Forelimb muscle (tissue), 1 donor: ENCODE data around the gene CACNG8. TPM values are rescaled to one million over a fixed set of nuclear protein-coding genes. Genes with fewer than 3 reads are reported as not detected.

Experiments used
- DNase-seq: peaks from one replicate; pipeline ENCODE4 v3.0.0-alpha.2; 2013; ENCODE audit warnings: low read depth
- polyA plus RNA-seq: library from polyadenylated mRNA; unstranded; fragments of 120-200 nt; gene quantifications from one replicate; pipeline ENCODE4 v1.2.1, GENCODE V29; 2013; ENCODE audit not compliant: insufficient read length

Gene CACNG8
- polyA plus RNA-seq, 1 donor, result 0.91 TPM

DNA sequence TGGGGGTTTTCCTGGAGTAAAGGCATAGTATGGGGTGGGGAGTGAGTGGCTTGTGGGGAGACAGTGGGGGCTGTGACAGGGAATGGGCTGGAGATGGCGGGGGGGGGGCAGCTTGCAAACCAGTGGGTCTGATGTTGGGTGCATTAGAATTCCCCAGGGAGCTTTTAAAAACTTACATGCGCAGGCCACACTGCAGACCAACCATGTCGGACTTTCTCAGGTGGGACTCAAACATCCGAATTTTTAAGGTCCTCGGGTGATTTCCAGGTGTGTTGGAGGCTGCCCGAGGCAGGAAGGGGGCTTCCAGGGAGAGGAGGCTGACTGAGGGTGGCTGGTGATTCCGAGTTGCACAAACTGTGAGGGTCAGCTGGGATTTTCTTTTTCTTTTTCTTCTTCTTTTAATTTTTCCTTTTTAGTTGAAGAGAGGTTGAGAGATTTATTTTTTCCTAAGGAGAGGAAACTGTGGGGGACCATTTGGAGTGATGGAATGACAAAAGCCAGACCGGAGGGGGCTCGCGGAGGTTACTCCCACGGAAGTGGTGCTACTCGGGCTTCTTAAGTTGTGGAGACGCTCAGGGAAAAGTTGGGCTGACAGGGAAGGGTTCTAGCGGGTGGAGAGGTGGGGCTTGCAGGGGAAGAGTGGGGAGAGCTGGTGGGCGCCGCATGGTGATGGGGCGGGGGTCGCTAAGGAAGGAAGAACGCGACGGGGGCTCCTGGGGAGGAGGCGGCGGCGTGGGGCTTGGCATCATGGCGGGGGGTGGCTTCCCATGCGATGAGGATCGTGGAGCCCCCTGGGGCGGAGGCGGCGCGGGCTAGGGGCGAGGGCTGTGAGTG, 997 bp upstream of the CACNG8 start:
- DNase-seq, result no peak

DNA sequence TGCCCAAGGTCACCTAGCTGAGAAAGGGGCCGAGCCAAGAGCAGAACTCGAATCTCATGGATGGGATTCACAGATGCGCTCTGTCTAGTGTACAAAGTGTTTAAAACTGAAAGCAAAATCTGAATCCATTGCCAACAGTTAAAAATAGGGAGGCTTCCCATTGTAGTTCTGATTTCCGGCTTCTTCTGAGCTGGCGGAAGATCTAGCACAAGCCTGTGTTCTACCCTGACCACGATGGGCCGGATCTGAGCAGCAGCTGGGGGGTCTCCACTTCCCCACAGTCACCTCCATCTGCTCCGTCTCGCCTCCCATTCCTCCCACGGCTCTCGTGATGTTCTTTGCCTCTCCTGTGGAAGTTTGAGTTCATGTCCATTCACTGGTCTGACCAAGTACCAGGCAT, 2.4 kb downstream of the CACNG8 start:
- DNase-seq, result no peak

DNA sequence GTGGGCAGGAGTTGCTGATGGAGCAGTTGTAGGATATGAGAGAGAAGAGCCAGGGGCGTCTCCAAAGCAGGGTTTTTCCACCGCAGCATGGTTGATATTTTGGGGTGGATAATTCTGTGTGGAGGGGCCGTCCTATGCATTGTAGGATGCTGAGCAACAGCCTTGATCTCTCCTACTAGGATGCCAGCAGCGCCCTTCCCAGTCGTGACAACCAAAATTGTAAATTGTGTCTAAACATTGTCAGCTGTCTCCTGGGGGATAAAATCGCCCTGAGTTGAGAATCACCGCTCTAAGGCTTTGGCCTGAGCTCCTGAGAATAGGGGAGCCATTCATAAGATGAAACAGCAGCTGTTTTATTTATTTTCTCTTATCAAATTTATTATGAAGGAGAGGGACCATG, 4.2 kb downstream of the CACNG8 start:
- no peak for DNase-seq

DNA sequence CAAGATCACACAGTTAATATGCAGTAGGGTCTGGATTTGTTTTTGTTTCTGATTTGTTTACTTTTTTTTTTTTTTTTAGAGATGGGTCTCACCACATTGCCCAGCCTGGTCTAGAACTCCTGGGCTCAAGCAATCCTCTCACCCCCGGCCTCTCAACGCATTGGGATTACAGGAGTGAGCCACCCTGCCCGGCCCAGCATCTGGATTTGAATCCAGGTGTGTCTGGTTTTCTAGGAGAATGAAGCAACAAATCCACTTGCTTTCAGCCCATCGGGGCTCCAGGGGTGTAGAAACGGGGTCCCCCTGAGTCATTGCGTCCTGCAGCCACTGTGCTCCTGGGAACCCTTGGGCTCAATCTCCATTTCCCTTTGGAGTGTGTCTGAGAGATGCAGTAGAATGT, 6.6 kb downstream of the CACNG8 start:
- no peak for DNase-seq

DNA sequence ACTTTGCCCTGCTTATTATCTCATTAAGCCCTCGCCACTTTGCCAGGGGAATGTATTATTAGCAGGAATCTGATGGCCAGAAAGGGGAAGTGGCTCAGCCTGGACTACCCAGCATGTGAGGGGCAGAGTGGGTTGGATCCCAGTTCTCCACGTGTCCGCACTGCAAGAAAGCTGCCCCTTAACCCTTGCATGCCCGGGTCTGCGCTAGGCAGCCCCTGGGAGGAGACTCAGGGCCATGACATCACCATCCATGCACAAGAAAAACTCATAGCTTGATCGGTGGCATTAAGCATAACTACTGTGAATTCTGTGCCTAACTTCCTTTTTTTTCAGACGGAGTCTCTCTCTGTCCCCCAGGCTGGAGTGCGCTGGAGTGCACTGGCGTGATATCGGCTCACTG, 8.9 kb downstream of the CACNG8 start:
- no peak for DNase-seq

DNA sequence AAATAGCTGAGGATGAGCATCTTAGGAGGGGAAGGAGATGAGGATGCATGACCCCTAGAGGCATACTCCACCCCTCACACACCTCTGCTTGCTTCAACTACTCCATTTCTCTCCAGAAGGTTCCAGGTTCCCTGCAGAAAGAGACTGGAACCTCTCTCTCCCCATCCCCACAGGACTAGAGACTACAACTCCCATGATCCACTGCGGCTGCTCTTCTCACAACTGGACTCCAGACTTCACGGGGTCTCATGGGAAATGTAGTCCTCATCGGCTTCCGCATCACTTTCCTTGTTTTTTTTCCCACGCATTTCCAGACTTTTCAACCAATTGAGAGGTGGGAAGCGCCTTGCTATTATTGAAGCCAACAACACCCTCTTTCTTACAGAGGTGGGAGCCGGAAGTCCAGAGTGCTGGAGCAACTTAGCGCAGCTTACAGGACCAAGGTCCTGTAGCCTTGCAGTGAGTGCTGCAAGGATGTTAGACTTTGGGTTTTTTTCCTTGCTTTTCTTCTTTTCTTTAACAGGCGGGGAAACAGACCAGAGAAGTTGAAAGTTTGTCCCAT, 14.8 kb downstream of the CACNG8 start:
- peak; percentile 72 for DNase-seq

DNA sequence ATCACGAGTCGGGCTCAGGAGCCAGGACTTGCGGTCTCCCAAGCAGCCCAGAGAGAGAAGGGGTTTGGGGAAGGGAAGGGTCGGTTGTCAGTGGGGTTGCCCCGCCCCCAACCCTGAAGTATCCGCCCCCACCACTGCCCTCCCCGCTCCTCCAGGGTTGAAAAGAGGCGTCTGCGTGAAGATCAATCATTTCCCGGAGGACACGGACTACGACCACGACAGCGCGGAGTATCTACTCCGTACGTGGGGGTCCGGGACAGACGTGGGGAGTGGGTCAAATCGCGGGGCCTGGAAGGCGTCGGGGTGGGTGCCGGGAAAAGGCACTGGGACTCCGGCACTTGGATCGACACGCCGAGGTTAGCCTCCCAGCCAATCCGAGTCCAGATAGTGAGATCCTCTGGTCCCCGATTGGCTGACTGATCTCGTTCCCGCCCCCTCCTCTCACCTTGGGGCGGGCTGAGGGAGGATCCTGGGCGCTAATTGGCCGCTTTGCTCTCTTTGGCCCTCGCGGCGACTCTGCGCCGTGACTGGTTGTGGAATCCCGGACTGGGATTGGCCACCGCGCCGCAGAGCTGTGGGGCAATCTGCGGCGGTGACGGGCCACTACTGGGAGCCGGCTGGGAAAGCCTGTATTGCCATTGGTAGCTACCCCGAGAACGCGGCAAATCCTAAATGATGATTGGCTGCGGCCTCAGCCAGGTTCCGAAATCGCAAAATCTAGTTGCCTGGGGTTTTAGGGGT, 15.4 kb downstream of the CACNG8 start:
- no peak for DNase-seq

DNA sequence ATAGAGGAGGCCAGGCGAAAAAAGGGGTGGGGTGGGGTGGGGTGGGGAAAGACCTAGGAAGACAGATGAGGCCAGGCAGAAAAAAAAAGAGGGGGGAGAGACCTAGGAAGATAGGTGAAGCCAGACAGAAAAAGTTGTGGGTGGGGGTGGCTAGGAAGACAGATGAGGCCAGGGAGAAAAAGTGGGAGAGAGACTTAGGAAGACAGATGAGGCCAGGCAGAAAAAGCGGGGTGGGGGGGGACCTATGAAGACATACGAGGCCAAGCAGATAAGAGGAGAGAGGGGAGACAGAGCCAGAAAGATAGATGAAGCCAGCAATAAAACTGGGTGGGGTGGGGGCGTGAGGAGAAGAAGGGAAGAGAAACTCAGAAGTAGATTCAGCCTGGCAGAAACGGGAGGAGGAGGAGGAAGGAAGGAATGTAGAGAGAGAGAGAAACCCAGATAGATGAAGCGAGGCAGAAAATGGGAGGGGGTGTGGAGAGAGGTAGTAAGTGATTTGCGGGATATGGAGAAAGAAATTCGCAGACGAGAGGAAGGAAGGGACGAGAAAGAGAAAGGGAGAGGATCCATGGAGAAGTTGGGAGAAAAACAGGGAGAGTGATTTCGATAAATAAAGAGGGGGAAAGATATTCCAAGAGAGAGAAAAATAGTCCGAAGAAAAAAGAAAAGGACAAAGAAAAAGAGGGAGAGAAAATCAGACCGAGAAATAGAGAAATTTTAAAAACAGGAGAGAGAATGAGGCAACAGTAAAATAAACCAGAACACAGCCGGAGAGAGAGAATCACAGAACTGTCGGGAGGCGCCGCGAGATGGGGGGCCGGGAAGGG, 16.5 kb downstream of the CACNG8 start:
- no peak for DNase-seq

DNA sequence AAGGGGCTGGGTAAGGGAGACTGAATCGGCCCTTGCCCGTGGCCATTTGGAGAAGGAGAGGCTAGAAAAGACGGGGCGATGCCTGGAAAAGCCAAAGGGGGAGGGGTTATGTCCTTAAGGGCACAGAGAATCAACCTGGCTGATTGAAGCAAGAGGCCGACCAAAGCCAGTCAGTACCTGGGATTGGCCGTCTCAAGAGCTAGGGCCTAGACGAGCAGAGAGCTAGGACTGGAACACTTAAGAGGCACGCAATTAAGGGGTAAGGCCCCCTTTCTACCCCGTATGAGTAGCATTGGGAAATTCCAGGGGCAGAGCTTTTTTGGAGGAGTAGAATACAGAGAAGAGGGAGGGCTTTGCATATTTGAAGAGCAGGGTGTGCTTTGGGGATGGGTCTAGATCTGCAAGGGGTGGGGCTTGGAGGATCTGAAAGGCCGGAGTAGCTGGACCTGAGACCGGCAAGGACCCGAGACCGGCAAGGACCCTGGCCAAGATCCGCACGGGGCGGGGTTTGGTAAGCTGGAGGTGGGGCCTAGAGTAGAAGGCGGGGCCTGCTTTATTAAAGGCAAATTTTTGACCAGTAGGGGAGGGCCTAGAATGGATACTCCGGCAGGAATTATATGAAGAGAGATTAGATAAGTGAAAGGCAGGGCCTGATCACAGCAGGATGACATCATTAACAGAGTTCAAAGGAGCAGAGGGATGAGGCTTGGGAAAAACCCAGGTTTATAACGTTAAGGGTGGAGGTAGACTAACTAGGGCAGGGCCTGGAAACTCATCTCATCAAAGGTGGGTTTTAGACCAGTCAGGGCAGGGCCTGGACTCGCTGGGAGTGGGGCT, 18.0 kb downstream of the CACNG8 start:
- DNase-seq, result no peak

DNA sequence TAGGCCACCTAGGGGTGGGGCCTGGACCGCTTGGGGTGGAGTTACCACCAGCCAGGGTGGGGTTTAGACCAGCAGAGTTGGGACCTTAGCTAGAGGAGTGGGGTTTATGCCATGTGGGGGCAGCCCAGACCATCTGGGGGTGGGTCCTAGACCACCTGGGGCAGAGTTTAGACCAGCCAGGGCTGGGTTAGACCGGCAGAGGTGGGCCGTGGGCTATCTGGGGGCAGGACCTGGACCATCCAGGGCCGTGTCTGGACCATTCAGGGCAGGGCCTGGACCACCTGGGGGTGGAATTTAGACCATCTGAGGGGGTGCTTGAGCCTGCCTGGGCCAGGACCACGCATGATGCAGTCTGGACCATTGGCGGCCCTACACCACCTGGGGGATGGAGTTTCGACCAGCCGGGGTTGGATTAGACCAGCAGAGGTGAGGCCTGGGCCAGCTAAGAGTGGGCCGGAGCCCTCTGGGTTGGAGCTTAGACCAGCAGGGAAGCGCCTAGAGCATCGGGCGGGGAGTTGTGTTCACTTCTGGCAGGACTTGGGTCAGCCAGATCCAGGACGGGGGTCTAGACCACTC, 18.7 kb downstream of the CACNG8 start:
- no peak for DNase-seq

DNA sequence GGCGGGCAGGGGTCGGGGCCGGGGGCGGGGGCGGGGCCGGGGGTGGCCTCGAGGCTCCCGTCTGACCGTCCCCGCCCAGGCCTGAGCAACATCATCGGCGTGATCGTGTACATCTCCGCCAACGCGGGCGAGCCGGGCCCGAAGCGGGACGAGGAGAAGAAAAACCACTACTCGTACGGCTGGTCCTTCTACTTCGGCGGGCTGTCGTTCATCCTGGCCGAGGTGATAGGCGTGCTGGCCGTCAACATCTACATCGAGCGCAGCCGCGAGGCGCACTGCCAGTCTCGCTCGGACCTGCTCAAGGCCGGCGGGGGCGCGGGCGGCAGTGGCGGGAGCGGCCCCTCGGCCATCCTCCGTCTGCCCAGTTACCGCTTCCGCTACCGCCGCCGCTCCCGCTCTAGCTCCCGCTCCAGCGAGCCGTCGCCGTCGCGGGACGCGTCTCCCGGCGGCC, 19.3 kb downstream of the CACNG8 start:
- no peak for DNase-seq

DNA sequence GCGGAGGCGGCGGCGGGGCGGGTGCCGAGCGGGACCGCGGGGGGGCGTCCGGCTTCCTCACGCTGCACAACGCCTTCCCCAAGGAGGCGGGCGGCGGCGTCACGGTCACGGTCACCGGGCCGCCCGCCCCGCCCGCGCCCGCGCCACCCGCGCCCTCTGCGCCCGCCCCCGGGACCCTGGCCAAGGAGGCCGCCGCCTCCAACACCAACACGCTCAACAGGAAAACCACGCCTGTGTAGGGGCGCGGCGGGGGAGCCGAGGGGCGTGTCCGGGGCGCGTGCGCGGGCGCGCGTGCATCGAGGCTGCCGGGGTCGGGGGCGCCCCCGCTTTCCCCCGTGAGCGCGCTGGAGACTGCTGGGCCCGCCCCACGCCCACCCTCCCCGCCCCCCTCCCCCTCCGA, 19.9 kb downstream of the CACNG8 start:
- no peak for DNase-seq

DNA sequence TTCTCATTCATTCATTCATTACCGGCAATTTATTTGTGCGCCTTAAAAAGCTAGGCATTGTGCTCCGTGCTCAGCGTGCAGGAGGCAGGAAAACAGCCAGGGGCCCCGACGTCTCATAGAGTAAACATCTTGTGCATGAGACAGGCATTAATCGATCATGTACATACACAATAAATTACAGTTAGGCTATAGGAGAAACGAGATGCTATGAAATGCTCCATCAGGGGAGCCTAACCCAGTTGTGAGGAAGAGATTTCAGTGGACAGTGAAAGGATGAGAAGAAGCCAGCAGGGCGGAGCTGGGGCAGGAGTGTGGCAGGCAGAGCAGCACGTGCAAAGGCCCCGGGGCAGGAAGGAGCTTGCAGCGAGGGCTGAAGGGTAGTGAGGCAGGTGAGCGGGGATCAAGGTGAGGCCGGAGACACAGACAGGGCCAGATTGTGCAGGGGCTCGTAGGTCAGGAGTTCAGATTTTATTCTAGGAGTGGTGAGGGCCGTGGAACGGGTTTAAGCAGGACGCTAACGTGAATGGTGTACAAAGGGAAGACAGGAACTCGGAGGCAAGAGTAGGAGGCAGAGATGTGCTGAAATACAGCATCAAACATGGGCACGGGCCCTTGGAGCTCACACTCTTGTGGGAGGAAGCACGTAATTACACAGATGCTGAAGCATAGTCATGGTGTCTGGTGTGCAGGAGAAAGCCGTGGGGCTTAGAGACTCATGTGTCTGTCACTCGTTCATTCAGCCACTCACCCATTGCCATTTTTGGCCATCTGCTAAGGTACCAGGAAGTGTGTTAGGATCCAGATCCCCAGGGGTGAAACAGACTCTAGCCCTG, 20.9 kb downstream of the CACNG8 start:
- DNase-seq, result no peak

DNA sequence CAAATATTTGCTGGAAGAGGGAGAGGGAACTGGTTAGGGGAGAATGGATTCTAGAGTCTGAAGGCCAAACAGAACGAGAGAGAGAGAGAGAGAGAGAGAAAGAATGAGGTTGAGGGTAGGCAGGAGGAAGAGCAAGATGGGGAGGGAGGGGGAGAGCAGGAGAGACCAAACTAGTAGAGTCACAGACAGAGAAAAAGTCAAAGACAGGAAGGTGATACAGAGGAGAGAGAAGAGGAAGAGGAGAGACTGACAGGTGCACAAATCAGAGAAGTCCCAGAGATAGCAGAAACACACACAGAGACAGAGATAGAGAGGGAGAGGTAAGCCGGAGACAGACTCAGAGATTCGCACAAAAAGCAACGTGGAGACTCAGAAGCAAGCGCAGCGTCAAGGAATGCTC, 23.1 kb downstream of the CACNG8 start:
- no peak for DNase-seq

DNA sequence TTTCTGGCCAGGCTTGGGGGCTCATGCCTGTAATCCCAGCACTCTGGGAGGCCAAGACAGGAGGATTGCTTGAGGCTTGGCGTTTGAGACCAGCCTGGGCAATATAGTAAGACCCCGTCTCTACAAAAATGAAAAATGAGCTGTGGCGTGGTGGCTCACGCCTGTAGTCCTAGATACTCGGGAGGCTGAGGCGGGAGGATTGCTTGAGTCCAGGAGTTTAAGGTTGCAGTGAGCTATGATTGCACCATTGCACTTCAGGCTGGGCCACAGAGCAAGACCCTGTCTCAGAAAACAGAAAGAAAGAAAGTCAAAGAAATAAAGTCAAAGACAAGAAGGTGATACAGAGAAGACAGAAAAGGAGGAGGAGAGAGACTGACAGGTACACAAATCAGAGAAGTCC, 26.2 kb downstream of the CACNG8 start:
- DNase-seq, result no peak

DNA sequence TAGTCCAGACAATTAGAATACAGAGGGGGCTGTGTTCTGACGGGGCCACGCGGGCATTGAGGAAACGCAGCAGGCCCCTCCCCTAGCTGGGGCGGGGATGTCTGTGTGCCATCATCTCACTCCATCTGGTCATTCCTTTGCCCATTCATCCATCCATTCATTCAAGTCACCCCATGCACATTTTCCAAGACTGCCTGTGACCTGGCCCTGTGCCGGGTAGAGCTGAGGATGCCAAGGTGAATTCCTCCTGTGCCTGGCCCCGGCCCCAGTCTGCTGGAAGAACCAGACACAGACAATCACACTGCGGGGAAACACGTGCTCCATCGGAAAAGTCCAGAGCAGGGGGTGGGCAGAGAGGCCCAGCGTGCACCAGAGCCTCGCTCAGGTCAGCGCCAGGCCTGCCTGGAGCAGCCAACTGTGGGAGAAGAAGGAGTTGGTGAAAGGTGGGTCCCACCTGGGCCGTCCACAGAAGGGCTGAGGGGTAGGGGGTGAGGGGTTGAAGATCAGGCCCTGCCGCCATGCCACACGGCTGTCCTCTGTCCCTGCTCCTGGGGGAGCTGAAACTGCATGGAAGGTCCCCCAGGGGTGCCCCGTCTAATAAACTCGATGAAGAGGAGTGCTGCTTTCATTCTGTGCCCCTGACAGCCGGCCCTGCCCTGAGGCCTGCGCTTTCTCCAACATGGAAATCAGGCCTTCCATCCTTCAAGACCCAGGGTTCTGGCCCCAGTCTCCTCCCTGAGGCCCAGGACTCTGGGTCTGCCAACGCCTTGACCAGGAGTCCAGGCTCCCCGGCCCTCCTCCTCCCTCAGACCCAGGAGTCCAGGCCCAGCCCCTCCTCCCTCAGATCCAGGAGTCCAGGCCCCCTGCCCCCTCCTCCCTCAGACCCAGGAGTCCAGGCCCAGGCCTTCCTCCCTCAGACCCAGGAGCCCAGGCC, 27.1 kb downstream of the CACNG8 start:
- DNase-seq, result no peak

DNA sequence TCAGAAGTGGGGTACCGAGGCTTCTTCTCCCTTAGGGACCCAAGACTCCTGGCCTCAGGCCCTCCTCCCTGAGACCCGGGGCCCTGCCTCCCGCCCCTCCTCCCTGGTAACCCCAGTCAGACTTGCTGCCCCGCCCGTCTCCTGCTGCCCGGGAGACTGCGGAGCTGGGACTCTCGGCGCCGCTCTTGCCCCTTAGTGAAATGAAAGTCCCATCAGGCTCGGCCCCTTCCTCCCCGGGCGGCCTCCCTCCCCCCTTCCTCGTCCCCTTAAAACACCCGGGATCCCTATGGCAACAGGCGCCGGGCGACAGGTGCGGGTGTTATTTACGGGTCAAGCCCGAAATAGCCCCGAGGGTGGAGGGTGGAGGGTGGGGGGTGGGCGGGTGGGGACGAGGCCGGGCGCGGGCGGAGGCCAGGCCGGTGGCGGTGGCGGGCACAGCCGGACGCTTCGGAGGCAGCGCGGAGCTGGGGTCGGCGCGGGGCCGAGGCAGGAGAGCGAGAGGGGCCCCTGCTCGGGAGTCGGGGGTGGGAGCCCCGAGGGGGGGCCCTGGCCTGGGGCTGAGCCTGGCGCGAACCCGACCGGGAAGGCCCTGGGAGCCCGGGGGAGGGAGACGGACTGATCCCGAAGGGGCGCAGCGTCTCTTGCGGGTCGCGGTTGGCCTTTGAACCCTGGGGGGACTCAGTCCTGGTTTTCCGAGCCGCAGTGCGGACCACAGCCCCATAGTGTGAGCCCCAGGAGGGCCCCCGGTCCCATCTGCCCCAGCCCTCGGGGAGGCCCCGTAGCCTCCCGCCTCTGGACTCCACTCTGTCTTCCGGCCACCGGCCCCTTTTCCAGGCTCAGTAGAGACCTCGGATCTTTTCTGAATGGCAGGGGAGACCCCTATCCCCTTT, 28.7 kb downstream of the CACNG8 start, which contains the start of gene CACNG6:
TSS of gene CACNG6 (plus strand) at position 414 of the 890 bp plus-strand sequence. CDS start 1,241 bp downstream, outside the sequence.
- no peak for DNase-seq
